Vagina (tissue), 2 donors: ENCODE data around the gene FKBP10. TPM values are rescaled to one million over a fixed set of nuclear protein-coding genes. Genes with fewer than 3 reads are reported as not detected.
A peak's percentile ranks its signal among the peaks of the same experiment; 100 is the strongest.

Source experiments
- DNase-seq, 2 donors: peaks; one replicate each; pipeline ENCODE4 v3.0.0-alpha.2; 2017; ENCODE audit errors: extremely low spot score in 2 of 2
- H3K27ac ChIP-seq: fragments of 200-600 bp; sonication (generic); one replicate; pipeline ENCODE4 v1.5.1; 2019
- H3K27me3 ChIP-seq: fragments of 200-600 bp; sonication (generic); one replicate; pipeline ENCODE4 v1.5.1; 2019
- H3K36me3 ChIP-seq, 2 donors: fragments of 200-600 bp; sonication (generic); one replicate each; pipeline ENCODE4 v1.5.1; 2017 to 2019
- H3K4me1 ChIP-seq: fragments of 200-600 bp; sonication (generic); one replicate; pipeline ENCODE4 v1.5.1; 2019
- H3K4me3 ChIP-seq, 2 donors: fragments of 200-600 bp; sonication (generic); 1 replicate in 1 of 2; 2 replicates in 1 of 2; pipeline ENCODE4 v1.5.1; 2016 to 2019
- H3K9me3 ChIP-seq: fragments of 200-600 bp; sonication (generic); one replicate; pipeline ENCODE4 v1.5.1; 2019
- CTCF ChIP-seq, 3 experiments: fragments of 450-650 bp in 2 of 3; fragments of 200-600 bp in 1 of 3; sonication (generic) in 1 of 3; IDR thresholded peaks; one replicate each; pipeline ENCODE4 v1.5.1; 2017 to 2019; ENCODE audit warnings: antibody characterized with exemption in 3 of 3, mild to moderate bottlenecking in 2 of 3, moderate library complexity in 2 of 3
- POLR2A ChIP-seq, 2 donors: fragments of 450-650 bp; IDR thresholded peaks; one replicate each; pipeline ENCODE4 v1.6.1; 2017; ENCODE audit warnings: antibody characterized with exemption in 2 of 2, mild to moderate bottlenecking in 2 of 2, moderate library complexity in 2 of 2
- POLR2AphosphoS5 ChIP-seq, 2 donors: sonication (generic); formaldehyde crosslinking; IDR thresholded peaks; one replicate each; pipeline ENCODE4 v1.9.0; 2017; ENCODE audit warnings: antibody characterized with exemption in 2 of 2, mild to moderate bottlenecking in 2 of 2, low read depth in 1 of 2; ENCODE audit not compliant: insufficient read depth in 1 of 2
- intact Hi-C: fragments of 100-400 bp; cut with DNase I; formaldehyde crosslinking; loops from one replicate; pipeline ENCODE4 v1.15.1; 2023
- total RNA-seq: library from RNA; depleted of rRNA; stranded (reverse); fragments of >200 nt; gene quantifications from one replicate; pipeline ENCODE4 v1.2.3, GENCODE V29; 2016

The FKBP10 gene
- total RNA-seq, 1 donor from 2014 or later: 53.5 TPM

GRCh38 chr17:41784207-41784744 lies 28.5 kb upstream of the FKBP10 start:
- no peaks in the 10 kb centered on the region for H3K27me3 ChIP-seq
- intact Hi-C loops: no loop called here
- H3K36me3 ChIP-seq: no peaks in the 10 kb centered on the region
- peak overlapping the region; percentile 80 to 81 for H3K4me3 ChIP-seq
- DNase-seq: no peak
- peaks cover 80% of the 10 kb centered on the region for H3K4me1 ChIP-seq
- no peak for TF ChIP-seq CTCF (IDR thresholded peaks at IDR 0.05)
- no peak for TF ChIP-seq POLR2A (IDR thresholded peaks at IDR 0.05)
- no peak for TF ChIP-seq POLR2AphosphoS5 (IDR thresholded peaks at IDR 0.05; ENCODE audit: insufficient read depth in 1 of 2, low read depth in 1 of 2)
- no peaks in the 10 kb centered on the region for H3K9me3 ChIP-seq
- H3K27ac ChIP-seq: peak overlapping the region; percentile 98

GRCh38 chr17:41785091-41785858 lies 27.5 kb upstream of the FKBP10 start:
- intact Hi-C loops: no loop called here
- H3K27me3 ChIP-seq: no peaks in the 10 kb centered on the region
- no peaks in the 10 kb centered on the region for H3K36me3 ChIP-seq
- H3K27ac ChIP-seq: peak overlapping the region; percentile 98
- no peaks in the 10 kb centered on the region for H3K9me3 ChIP-seq
- DNase-seq: no peak
- TF ChIP-seq CTCF (IDR thresholded peaks at IDR 0.05): no peak
- TF ChIP-seq POLR2AphosphoS5 (IDR thresholded peaks at IDR 0.05; ENCODE audit: insufficient read depth in 1 of 2, low read depth in 1 of 2): no peak
- no peak for TF ChIP-seq POLR2A (IDR thresholded peaks at IDR 0.05)
- H3K4me3 ChIP-seq: peak overlapping the region; percentile 80 to 81
- peaks cover 79% of the 10 kb centered on the region for H3K4me1 ChIP-seq

GRCh38 chr17:41785859-41786226 lies 27.0 kb upstream of the FKBP10 start:
- TF ChIP-seq CTCF (IDR thresholded peaks at IDR 0.05) (no peak), POLR2AphosphoS5 (IDR thresholded peaks at IDR 0.05; ENCODE audit: insufficient read depth in 1 of 2, low read depth in 1 of 2) (peak; percentile 9 to 27)
- Histone ChIP-seq H3K36me3 (no peaks in the 10 kb centered on the region), H3K27ac (peak overlapping the region; percentile 98), H3K4me1 (peaks cover 76% of the 10 kb centered on the region), H3K4me3 (peak overlapping the region; percentile 80 to 81), H3K9me3 (no peaks in the 10 kb centered on the region), H3K27me3 (no peaks in the 10 kb centered on the region)
- DNase-seq: no peak
- intact Hi-C loops: no loop called here

DNA sequence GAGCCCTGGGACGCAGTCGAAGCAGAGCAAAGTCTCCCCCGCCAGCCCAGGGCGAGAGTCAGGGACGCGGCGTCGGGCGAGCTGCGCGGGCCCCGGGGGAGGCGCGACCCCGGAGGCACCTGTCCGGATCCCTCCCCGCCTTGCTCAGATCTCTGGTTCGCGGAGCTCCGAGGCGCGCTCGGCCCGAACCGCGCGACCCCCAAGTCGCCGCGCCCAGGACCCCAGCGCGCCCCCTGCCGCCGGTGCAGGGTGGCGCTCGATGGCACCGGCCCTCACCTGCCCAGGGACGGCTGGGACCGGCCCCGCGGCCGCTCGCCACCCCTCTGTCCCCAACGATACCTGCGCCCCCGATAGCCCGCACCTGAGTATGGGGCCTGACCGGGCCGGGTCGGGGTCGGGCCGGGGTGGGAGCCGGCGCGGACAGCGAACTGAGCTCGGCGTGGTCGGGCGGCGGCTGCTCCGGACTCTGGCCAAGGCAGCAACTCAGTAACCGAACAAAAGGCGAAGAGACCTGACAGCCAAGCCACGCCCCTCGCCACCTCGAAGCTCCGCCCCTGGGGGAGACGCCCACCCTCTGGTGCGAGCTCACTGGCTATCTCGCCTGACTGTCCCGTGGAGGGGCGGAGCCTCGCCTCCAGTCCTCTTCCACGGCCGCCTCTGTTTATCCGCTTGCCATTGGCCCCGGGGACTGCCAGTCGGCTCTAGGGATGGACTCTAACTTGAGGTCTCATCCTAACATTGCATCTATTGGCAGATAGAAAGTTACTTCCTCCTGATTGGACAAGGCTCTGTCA lies 26.4 kb upstream of the FKBP10 start, which contains the start of gene JUP:
JUP (minus strand) TSS at position 485 of the 794 bp plus-strand sequence. CDS start 14,857 bp downstream, outside the sequence.
- Histone ChIP-seq H3K36me3 (no peaks in the 10 kb centered on the region), H3K4me3 (peak within 1 kb of the TSS; percentile 80 to 81), H3K4me1 (peaks cover 74% of the 10 kb centered on the region), H3K9me3 (no peaks in the 10 kb centered on the region), H3K27me3 (no peaks in the 10 kb centered on the region), H3K27ac (peak within 1 kb of the TSS; percentile 98)
- TF ChIP-seq POLR2A (IDR thresholded peaks at IDR 0.05): peak; percentile 24 to 89
- TF ChIP-seq POLR2AphosphoS5 (IDR thresholded peaks at IDR 0.05; ENCODE audit: insufficient read depth in 1 of 2, low read depth in 1 of 2): peak in 1 of 2 donors; percentile 85
- TF ChIP-seq CTCF (IDR thresholded peaks at IDR 0.05): peak in 2 of 3 experiments; percentile 14 to 28
- DNase-seq: peak in 1 of 2 donors; percentile 99
- intact Hi-C loops: no loop called here
